Measurements from ENCODE around the gene REX1BD.

- no peak for TF ChIP-seq CTCF (IDR thresholded peaks at IDR 0.05; ENCODE audit: low read depth, low read length)
- TF ChIP-seq POLR2A (IDR thresholded peaks at IDR 0.05; ENCODE audit: extremely low read depth, insufficient read length): no peak
- TF ChIP-seq MYC (IDR thresholded peaks at IDR 0.05; ENCODE audit: low read depth, low read length): no peak
Observed at GRCh38 chr19:18539372-18539771, 49.2 kb upstream of the REX1BD start.
